GM12878 (cell line): ENCODE data around the gene DTD1. TPM values are rescaled to one million over a fixed set of nuclear protein-coding genes. Genes with fewer than 3 reads are reported as not detected.

Source experiments
- ATAC-seq: fragments of 200-7000 bp; cut with Tn5 transposase; 3 replicates; pipeline ENCODE4 v1.9.1; 2020; ENCODE audit warnings: mild to moderate bottlenecking, moderate library complexity
- BruUV-seq: library from RNA; stranded (reverse); fragments of 400-500 nt; replicated peaks from 2 replicates; lab custom pipeline; 2021; lab: Mats Ljungman, UMichigan
- CTCF ChIA-PET: fragments of 300-600 bp; sonication (Branson Sonifier 250); formaldehyde crosslinking; extraction: SDS; loops from one replicate; lab custom pipeline; 2021; ENCODE audit warnings: inconsistent platforms; lab: Yijun Ruan, JAX
- POLR2A ChIA-PET: fragments of 350-600 bp; formaldehyde crosslinking; extraction: SDS; loops from one replicate; lab custom pipeline; 2021; ENCODE audit warnings: inconsistent platforms; lab: Charles Lee
- RAD21 ChIA-PET: fragments of 300-600 bp; sonication (Branson Sonifier 250); formaldehyde crosslinking; loops from one replicate; lab custom pipeline; 2023; ENCODE audit warnings: antibody characterized with exemption; ENCODE audit not compliant: unreplicated experiment; lab: Charles Lee
- SMC1A ChIA-PET: fragments of 300-600 bp; sonication (Branson Sonifier 250); formaldehyde crosslinking; loops from one replicate; lab custom pipeline; 2023; ENCODE audit not compliant: unreplicated experiment, uncharacterized antibody; lab: Charles Lee
- DNase-seq: peaks from one replicate; pipeline ENCODE4 v3.0.0-alpha.2; 2011; ENCODE audit warnings: low read depth, low spot score
- FAIRE-seq: peaks from 3 replicates; lab custom pipeline; 2011; peaks lifted over from hg19 to GRCh38; lab: Jason Lieb, UNC
- H2AFZ ChIP-seq: 2 replicates; pipeline ENCODE4 v1.6.0; 2011; ENCODE audit warnings: low read depth, low read length, control low read depth; ENCODE audit not compliant: control insufficient read depth
- H3K27ac ChIP-seq: 2 replicates; pipeline ENCODE4 v1.5.1; 2011; ENCODE audit warnings: control low read depth; ENCODE audit not compliant: control insufficient read depth, insufficient read depth
- H3K27me3 ChIP-seq, 2 experiments: replicated peaks in 1 of 2; 2 replicates each; pipeline versions ENCODE4 v1.6.0 to v1.6.1; 2011; ENCODE audit warnings: low read length in 1 of 2; ENCODE audit not compliant: control insufficient read depth in 2 of 2, insufficient read depth in 2 of 2
- H3K36me3 ChIP-seq, 2 experiments: 2 replicates each; pipeline ENCODE4 v1.5.1; 2011; ENCODE audit warnings: low read length in 1 of 2; ENCODE audit not compliant: control insufficient read depth in 2 of 2, insufficient read depth in 2 of 2
- H3K4me1 ChIP-seq: 2 replicates; pipeline ENCODE4 v1.6.1; 2011; ENCODE audit warnings: mild to moderate bottlenecking, low read length, moderate library complexity, mixed read lengths; ENCODE audit not compliant: control insufficient read depth, insufficient read depth
- H3K4me2 ChIP-seq: 2 replicates; pipeline ENCODE4 v1.6.0; 2011; ENCODE audit warnings: control low read depth; ENCODE audit not compliant: control insufficient read depth, insufficient read depth
- H3K4me3 ChIP-seq: fragments of 200-600 bp; sonication (generic); 2 replicates; pipeline ENCODE4 v1.5.1; 2016
- H3K79me2 ChIP-seq: 2 replicates; pipeline ENCODE4 v1.6.0; 2011; ENCODE audit warnings: low read length; ENCODE audit not compliant: control insufficient read depth, insufficient read depth
- H3K9ac ChIP-seq: 2 replicates; pipeline ENCODE4 v1.8.0; 2011; ENCODE audit warnings: low read length, control low read depth, mixed read lengths; ENCODE audit not compliant: control insufficient read depth, insufficient read depth
- H3K9me3 ChIP-seq: replicated peaks from 3 replicates; pipeline ENCODE4 v1.5.1; 2011; ENCODE audit warnings: mild to moderate bottlenecking, low read length; ENCODE audit not compliant: control insufficient read depth, insufficient read depth
- H4K20me1 ChIP-seq: 2 replicates; pipeline ENCODE4 v1.6.0; 2011; ENCODE audit not compliant: control insufficient read depth, insufficient read depth
- CHD1 ChIP-seq: IDR thresholded peaks from 2 replicates; pipeline ENCODE4 v1.6.1; 2012; ENCODE audit warnings: low read depth, low read length, improper control_type of control experiment
- CUX1 ChIP-seq: IDR thresholded peaks from 2 replicates; pipeline ENCODE4 v1.6.1; 2012; ENCODE audit warnings: improper control_type of control experiment, low read depth, low read length; ENCODE audit not compliant: insufficient replicate concordance
- ESRRA ChIP-seq: IDR thresholded peaks from 2 replicates; pipeline ENCODE4 v1.6.1; 2012; ENCODE audit warnings: mild to moderate bottlenecking, low read length, improper control_type of control experiment
- JUND ChIP-seq: IDR thresholded peaks from 2 replicates; pipeline ENCODE4 v1.6.1; 2012; ENCODE audit warnings: low read depth, mild to moderate bottlenecking, low read length, improper control_type of control experiment, moderate library complexity
- KLF5 ChIP-seq: fragments of 450-650 bp; IDR thresholded peaks from 2 replicates; pipeline ENCODE4 v1.6.1; 2014; ENCODE audit warnings: mild to moderate bottlenecking; ENCODE audit not compliant: partially characterized antibody
- POLR2AphosphoS5 ChIP-seq: IDR thresholded peaks from 2 replicates; pipeline ENCODE4 v1.6.1; 2011; ENCODE audit warnings: mild to moderate bottlenecking, low read length, inconsistent platforms
- SKIL ChIP-seq: fragments of 450-650 bp; IDR thresholded peaks from 2 replicates; pipeline ENCODE4 v1.6.1; 2017; ENCODE audit warnings: mild to moderate bottlenecking, low read depth, inconsistent platforms; ENCODE audit not compliant: poor library complexity, severe bottlenecking
- YBX1 ChIP-seq: fragments of 450-650 bp; IDR thresholded peaks from 2 replicates; pipeline ENCODE4 v1.6.1; 2016; ENCODE audit warnings: antibody characterized with exemption
- ZNF274 ChIP-seq: IDR thresholded peaks from one replicate; pipeline ENCODE4 v1.8.0; 2011; ENCODE audit not compliant: insufficient read length, insufficient read depth
- WGBS: methylation state at CpG from one replicate; pipeline ENCODE4 v1.1.6; 2016; ENCODE audit warnings: low lambda C conversion rate; ENCODE audit not compliant: insufficient replicate concordance, insufficient coverage; ENCODE audit errors: missing lambda C conversion rate; 5-methylcytosine and 5-hydroxymethylcytosine counted together
- in situ Hi-C: fragments of 300-500 bp; cut with MboI; formaldehyde crosslinking; loops from 9 replicates; pipeline ENCODE4 v1.14.3; 2018; ENCODE audit warnings: mixed read lengths
- intact Hi-C: fragments of 100-400 bp; cut with micrococcal nuclease; formaldehyde crosslinking; loops from one replicate; pipeline ENCODE4 v1.14.2; 2022; ENCODE audit not compliant: unreplicated experiment
- polyA plus RNA-seq, 11 experiments: library from polyadenylated mRNA; depleted of rRNA in 4 of 11; unstranded in 6 of 11; stranded (reverse) in 5 of 11; fragments of >200 nt; fragmentation: Nextera tagmentation in 4 of 11; fragmentation: Illumina TruSeq in 1 of 11; extraction: Ambion mirVana in 4 of 11; extraction: Trizol in 1 of 11; gene quantifications; 1 replicate in 1 of 11; 2 replicates in 10 of 11; pipeline versions ENCODE4 v1.2.1 to v1.2.3, GENCODE V29; 2011 to 2016; ENCODE audit warnings: inconsistent platforms in 2 of 11, missing spikeins in 2 of 11, low read depth in 1 of 11
- total RNA-seq, 4 experiments: library from RNA; depleted of rRNA in 3 of 4; stranded (reverse); fragments of >200 nt in 3 of 4; fragmentation: Illumina TruSeq in 1 of 4; extraction: Trizol in 1 of 4; gene quantifications; 2 replicates each; pipeline versions ENCODE4 v1.2.1 to v1.2.3, GENCODE V29; 2013 to 2021
- TF ChIP-seq, protein P1 (sequence below): IDR thresholded peaks from 2 replicates; pipeline ENCODE4 v1.6.1; 2012; ENCODE audit warnings: low read depth, low read length, improper control_type of control experiment

DTD1 gene
- total and polyA plus RNA-seq, 10 of the 15 experiments (the other 5 are each of a cell fraction or from before 2014, with no cell fraction given) = 24.3 to 99.8 (median 63.3) TPM

DNA sequence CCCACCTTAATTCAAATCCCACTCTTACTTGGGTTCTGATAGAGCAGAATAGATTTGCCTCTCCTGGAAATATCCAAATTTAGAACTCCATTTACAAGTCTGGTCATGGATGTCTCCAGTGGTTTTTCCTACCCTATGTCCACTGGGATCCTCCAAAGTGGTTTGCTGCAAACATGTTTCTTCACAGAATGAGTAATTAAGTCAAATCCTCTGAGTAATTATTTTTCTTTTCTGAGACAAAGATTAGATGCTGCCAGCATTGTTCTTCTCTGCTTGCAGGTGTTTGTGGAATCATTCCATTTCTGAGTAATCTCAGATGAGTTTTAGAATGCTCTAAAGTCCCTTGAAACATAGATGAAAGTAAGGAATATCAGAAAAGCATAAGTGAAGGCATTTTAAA is 21.9 kb downstream of the DTD1 start:
- no peak for TF ChIP-seq ESRRA
- no peak for TF ChIP-seq JUND
- no peak for TF ChIP-seq ZNF274
- TF ChIP-seq CHD1 = no peak
- no peak for TF ChIP-seq POLR2AphosphoS5
- no peaks in the 10 kb centered on the region for H4K20me1 ChIP-seq
- H3K4me3 ChIP-seq = no peak overlapping the region
- ChIA-PET SMC1A (no interaction called here), POLR2A (no interaction called here), RAD21 (no interaction called here), CTCF (no interaction called here)
- peaks cover 0 to 1% of the 10 kb centered on the region in 2 experiments; a peak in 2 of 4 replicates for H3K36me3 ChIP-seq
- DNase-seq (no peak), ATAC-seq (no peak), FAIRE-seq (no peak)
- intact Hi-C loops = no loop called here
- no TSS peak for BruUV-seq
- in situ Hi-C loops = no loop called here
- no peaks in the 10 kb centered on the region for H3K27me3 ChIP-seq
- no peaks in the 10 kb centered on the region for H3K9me3 ChIP-seq
- H3K4me2 ChIP-seq = no peak overlapping the region
- no peak overlapping the region for H3K27ac ChIP-seq
- no peaks in the 10 kb centered on the region for H3K4me1 ChIP-seq
- no peaks in the 10 kb centered on the region for H3K79me2 ChIP-seq
- H3K9ac ChIP-seq = no peak overlapping the region
- H2AFZ ChIP-seq = no peak overlapping the region

DNA sequence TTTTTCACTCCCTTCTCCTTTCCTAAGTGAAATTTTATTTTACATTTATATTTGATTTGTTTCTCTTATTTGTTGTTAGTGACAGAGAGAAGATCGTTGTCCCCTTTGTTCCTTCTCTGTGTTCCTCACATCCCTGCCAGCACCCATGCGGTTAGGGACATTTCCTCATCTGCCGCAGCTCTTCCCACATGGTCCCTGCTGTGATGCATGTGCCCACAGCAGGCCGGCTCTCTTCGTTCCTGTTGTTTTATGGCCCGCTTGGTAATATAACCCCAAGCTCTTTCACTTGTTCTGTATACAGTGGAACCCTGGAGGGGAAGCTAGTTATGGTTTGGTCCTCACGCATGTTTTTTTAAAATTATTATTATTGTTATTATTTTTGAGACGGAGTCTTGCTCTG is 23.6 kb downstream of the DTD1 start:
- ChIA-PET CTCF (interaction anchor here (1.5 to 1.6 kb wide), 2 partner anchors 23 to 197 kb away, joined by 3 to 4 read pairs; no protein-coding TSS in a partner anchor), RAD21 (no interaction called here), SMC1A (interaction anchor here (1.0 kb wide), 1 partner anchor 21 kb away, joined by 4 read pairs; no protein-coding TSS in a partner anchor), POLR2A (no interaction called here)
- ATAC-seq (no peak), FAIRE-seq (no peak), DNase-seq (no peak)
- H3K36me3 ChIP-seq = peaks cover 0 to 1% of the 10 kb centered on the region in 2 experiments; a peak in 2 of 4 replicates
- no peaks in the 10 kb centered on the region for H3K27me3 ChIP-seq
- H3K4me1 ChIP-seq = no peaks in the 10 kb centered on the region
- no peak overlapping the region for H2AFZ ChIP-seq
- H4K20me1 ChIP-seq = no peaks in the 10 kb centered on the region
- intact Hi-C loops = no loop called here
- H3K79me2 ChIP-seq = no peaks in the 10 kb centered on the region
- BruUV-seq = no TSS peak
- H3K27ac ChIP-seq = no peak overlapping the region
- no peak overlapping the region for H3K9ac ChIP-seq
- WGBS = 75% methylated on average over 8 of the region's 8 CpGs
- in situ Hi-C loops = no loop called here
- H3K4me3 ChIP-seq = no peak overlapping the region
- H3K4me2 ChIP-seq = no peak overlapping the region
- H3K9me3 ChIP-seq = no peaks in the 10 kb centered on the region
- TF ChIP-seq KLF5 (no peak), YBX1 (no peak), SKIL (no peak), CUX1 (no peak)
- TF ChIP-seq, protein P1, sequence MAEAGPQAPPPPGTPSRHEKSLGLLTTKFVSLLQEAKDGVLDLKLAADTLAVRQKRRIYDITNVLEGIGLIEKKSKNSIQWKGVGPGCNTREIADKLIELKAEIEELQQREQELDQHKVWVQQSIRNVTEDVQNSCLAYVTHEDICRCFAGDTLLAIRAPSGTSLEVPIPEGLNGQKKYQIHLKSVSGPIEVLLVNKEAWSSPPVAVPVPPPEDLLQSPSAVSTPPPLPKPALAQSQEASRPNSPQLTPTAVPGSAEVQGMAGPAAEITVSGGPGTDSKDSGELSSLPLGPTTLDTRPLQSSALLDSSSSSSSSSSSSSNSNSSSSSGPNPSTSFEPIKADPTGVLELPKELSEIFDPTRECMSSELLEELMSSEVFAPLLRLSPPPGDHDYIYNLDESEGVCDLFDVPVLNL = no peak
